H1 (cell line): ENCODE results near the gene RTP1. TPM values are rescaled to one million over a fixed set of nuclear protein-coding genes. Genes with fewer than 3 reads are reported as not detected.

Experiments
- CTCF ChIA-PET: fragments of 300-600 bp; sonication (Branson Sonifier 250); formaldehyde crosslinking; loops from one replicate; lab custom pipeline; 2021; ENCODE audit not compliant: partially characterized antibody; lab: Charles Lee
- POLR2A ChIA-PET: fragments of 300-600 bp; sonication (Branson Sonifier 250); formaldehyde crosslinking; loops from one replicate; lab custom pipeline; 2021; ENCODE audit warnings: inconsistent platforms; ENCODE audit not compliant: partially characterized antibody; lab: Charles Lee
- DNase-seq, 2 experiments: peaks; one replicate each; pipeline versions ENCODE4 v3.0.0 to v3.0.0-alpha.2; 2010 to 2022; ENCODE audit warnings: low spot score in 2 of 2, low read depth in 1 of 2, mixed read lengths in 1 of 2
- FAIRE-seq: peaks from 2 replicates; lab custom pipeline; 2011; peaks lifted over from hg19 to GRCh38; lab: Jason Lieb, UNC
- H2AFZ ChIP-seq: 2 replicates; pipeline ENCODE4 v1.8.1; 2012; ENCODE audit warnings: low read length, inconsistent platforms
- H2AK5ac ChIP-seq: 2 replicates; pipeline ENCODE4 v1.6.1; 2013; ENCODE audit warnings: low read depth, low read length
- H2BK120ac ChIP-seq: replicated peaks from 2 replicates; pipeline ENCODE3; 2013; ENCODE audit warnings: low read depth, low read length, inconsistent platforms
- H2BK12ac ChIP-seq: 2 replicates; pipeline ENCODE4 v1.6.1; 2013; ENCODE audit warnings: low read depth, low read length
- H2BK15ac ChIP-seq: 2 replicates; pipeline ENCODE4 v1.6.1; 2013; ENCODE audit warnings: low read length
- H2BK20ac ChIP-seq: 2 replicates; pipeline ENCODE4 v1.6.1; 2013; ENCODE audit warnings: low read length
- H2BK5ac ChIP-seq: 2 replicates; pipeline ENCODE4 v1.6.1; 2013; ENCODE audit warnings: low read depth, low read length
- H3K14ac ChIP-seq: 2 replicates; pipeline ENCODE4 v1.6.1; 2013; ENCODE audit warnings: inconsistent platforms; ENCODE audit not compliant: insufficient read length
- H3K18ac ChIP-seq: 2 replicates; pipeline ENCODE4 v1.6.1; 2013; ENCODE audit warnings: low read length; ENCODE audit errors: extremely low read depth
- H3K23ac ChIP-seq: 2 replicates; pipeline ENCODE4 v1.6.1; 2013; ENCODE audit warnings: inconsistent platforms; ENCODE audit not compliant: insufficient read length
- H3K23me2 ChIP-seq: 2 replicates; pipeline ENCODE4 v1.6.1; 2013; ENCODE audit warnings: low read depth, low read length
- H3K27ac ChIP-seq: 2 replicates; pipeline ENCODE4 v1.6.1; 2011; ENCODE audit warnings: low read depth, low read length, inconsistent platforms
- H3K27me3 ChIP-seq, 4 experiments: replicated peaks in 1 of 4; 1 replicate in 1 of 4; 2 replicates in 3 of 4; pipeline versions ENCODE4 v1.6.1 to v1.8.1; 2011 to 2013; ENCODE audit warnings: low read length in 3 of 4, mild to moderate bottlenecking in 3 of 4, inconsistent platforms in 2 of 4, mixed read lengths in 2 of 4, moderate library complexity in 1 of 4; ENCODE audit not compliant: control insufficient read depth in 3 of 4, insufficient read depth in 3 of 4; ENCODE audit errors: extremely low read depth in 1 of 4
- H3K36me3 ChIP-seq, 4 experiments: 2 replicates each; pipeline versions ENCODE4 v1.6.1 to v1.8.1; 2011 to 2013; ENCODE audit warnings: mild to moderate bottlenecking in 4 of 4, low read length in 3 of 4, moderate library complexity in 2 of 4, control low read depth in 1 of 4, inconsistent platforms in 1 of 4; ENCODE audit not compliant: insufficient read depth in 4 of 4, control insufficient read depth in 2 of 4
- H3K4ac ChIP-seq: replicated peaks from 2 replicates; pipeline ENCODE3; 2013; ENCODE audit warnings: low read length, low read depth, mixed read lengths, inconsistent platforms; ENCODE audit not compliant: insufficient read length
- H3K4me1 ChIP-seq, 4 experiments: replicated peaks in 1 of 4; 1 replicate in 1 of 4; 2 replicates in 3 of 4; pipeline versions ENCODE4 v1.6.1 to v1.8.1; 2011 to 2013; ENCODE audit warnings: low read length in 3 of 4, inconsistent platforms in 2 of 4, mixed read lengths in 1 of 4; ENCODE audit not compliant: insufficient read depth in 4 of 4, control insufficient read depth in 3 of 4
- H3K4me2 ChIP-seq, 2 experiments: 2 replicates each; pipeline versions ENCODE4 v1.6.1 to v1.8.1; 2011 to 2013; ENCODE audit warnings: low read depth in 2 of 2, low read length in 2 of 2, control low read depth in 1 of 2, inconsistent platforms in 1 of 2, mild to moderate bottlenecking in 1 of 2; ENCODE audit not compliant: insufficient read depth in 1 of 2
- H3K4me3 ChIP-seq, 4 experiments: fragments of 200-600, 300-600 bp in 1 of 4; sonication (generic), shearing (Covaris generic), sonication (Bioruptor Twin) in 1 of 4; 2 replicates each; pipeline versions ENCODE4 v1.5.1 to v1.8.1; 2011 to 2016; ENCODE audit warnings: low read length in 4 of 4, low read depth in 3 of 4, control low read depth in 2 of 4, inconsistent platforms in 2 of 4, mild to moderate bottlenecking in 2 of 4, mixed read lengths in 1 of 4, moderate library complexity in 1 of 4; ENCODE audit not compliant: insufficient read depth in 2 of 4; ENCODE audit errors: extremely low read depth in 1 of 4
- H3K56ac ChIP-seq: replicated peaks from 2 replicates; pipeline ENCODE3; 2013; ENCODE audit warnings: low read depth, mild to moderate bottlenecking, mixed read lengths, low read length, inconsistent platforms; ENCODE audit not compliant: insufficient read length
- H3K79me1 ChIP-seq: 2 replicates; pipeline ENCODE4 v1.6.1; 2013; ENCODE audit warnings: low read depth, low read length, control low read depth
- H3K79me2 ChIP-seq, 2 experiments: 2 replicates each; pipeline versions ENCODE4 v1.6.1 to v1.8.1; 2012 to 2013; ENCODE audit warnings: low read length in 2 of 2, mild to moderate bottlenecking in 2 of 2, inconsistent platforms in 1 of 2; ENCODE audit not compliant: insufficient read depth in 2 of 2, control insufficient read depth in 1 of 2
- H3K9ac ChIP-seq, 4 experiments: replicated peaks in 1 of 4; 1 replicate in 1 of 4; 2 replicates in 3 of 4; pipeline versions ENCODE4 v1.6.1 to v1.8.1; 2011 to 2013; ENCODE audit warnings: low read depth in 3 of 4, low read length in 3 of 4, control low read depth in 2 of 4, mild to moderate bottlenecking in 2 of 4, moderate library complexity in 2 of 4, inconsistent platforms in 1 of 4; ENCODE audit errors: extremely low read depth in 1 of 4
- H3K9me3 ChIP-seq, 2 experiments: 2 replicates each; pipeline versions ENCODE4 v1.6.1 to v1.8.1; 2012 to 2013; ENCODE audit warnings: mild to moderate bottlenecking in 2 of 2, moderate library complexity in 2 of 2, control low read depth in 1 of 2, inconsistent platforms in 1 of 2, low read depth in 1 of 2, low read length in 1 of 2, mixed read lengths in 1 of 2; ENCODE audit not compliant: insufficient read depth in 2 of 2
- H4K20me1 ChIP-seq, 2 experiments: replicated peaks in 1 of 2; 2 replicates each; pipeline versions ENCODE3 to v1.8.1; 2011 to 2013; ENCODE audit warnings: inconsistent platforms in 2 of 2, low read length in 2 of 2, mild to moderate bottlenecking in 1 of 2; ENCODE audit not compliant: insufficient read depth in 2 of 2, control insufficient read depth in 1 of 2
- H4K5ac ChIP-seq: 2 replicates; pipeline ENCODE4 v1.6.1; 2013; ENCODE audit warnings: low read length, low read depth, mixed read lengths, inconsistent platforms; ENCODE audit not compliant: insufficient read length
- H4K8ac ChIP-seq: 2 replicates; pipeline ENCODE4 v1.8.0; 2013; ENCODE audit warnings: mild to moderate bottlenecking, moderate library complexity, low read length, inconsistent platforms; ENCODE audit not compliant: insufficient read depth; ENCODE audit errors: extremely low read depth
- H4K91ac ChIP-seq: replicated peaks from 2 replicates; pipeline ENCODE3; 2013; ENCODE audit warnings: low read length, mixed read lengths, inconsistent platforms; ENCODE audit not compliant: insufficient read length
- ASH2L ChIP-seq: fragments of 200-600, 300-600 bp; sonication (generic); IDR thresholded peaks from one replicate; pipeline ENCODE4 v1.7.1; 2017; ENCODE audit warnings: low read length
- BRCA1 ChIP-seq: IDR thresholded peaks from 2 replicates; pipeline ENCODE4 v1.6.1; 2012; ENCODE audit warnings: low read depth, low read length, improper control_type of control experiment
- GABPA ChIP-seq: IDR thresholded peaks from 2 replicates; pipeline ENCODE4 v1.6.1; 2011; ENCODE audit warnings: mild to moderate bottlenecking, low read length, moderate library complexity, borderline replicate concordance; ENCODE audit not compliant: insufficient read depth
- GTF2F1 ChIP-seq: IDR thresholded peaks from 2 replicates; pipeline ENCODE4 v1.6.1; 2012; ENCODE audit warnings: low read depth, low read length, improper control_type of control experiment, borderline replicate concordance
- JUN ChIP-seq: IDR thresholded peaks from 2 replicates; pipeline ENCODE4 v1.6.1; 2011; ENCODE audit warnings: low read depth, mild to moderate bottlenecking, improper control_type of control experiment, low read length
- JUND ChIP-seq: IDR thresholded peaks from 2 replicates; pipeline ENCODE4 v1.6.1; 2011; ENCODE audit warnings: mild to moderate bottlenecking, improper control_type of control experiment, low read length
- MAFK ChIP-seq: IDR thresholded peaks from 2 replicates; pipeline ENCODE4 v1.6.1; 2012; ENCODE audit warnings: low read depth, mild to moderate bottlenecking, improper control_type of control experiment, low read length
- POLR2AphosphoS5 ChIP-seq: IDR thresholded peaks from 2 replicates; pipeline ENCODE4 v1.6.1; 2011; ENCODE audit warnings: low read depth, low read length
- SIX5 ChIP-seq: IDR thresholded peaks from 2 replicates; pipeline ENCODE4 v1.6.1; 2011; ENCODE audit warnings: mild to moderate bottlenecking, low read depth, low read length
- SP4 ChIP-seq: IDR thresholded peaks from 2 replicates; pipeline ENCODE4 v1.6.1; 2012; ENCODE audit warnings: low read length, inconsistent platforms
- TBP ChIP-seq: IDR thresholded peaks from 2 replicates; pipeline ENCODE4 v1.6.1; 2011; ENCODE audit warnings: low read depth, low read length, improper control_type of control experiment
- ZNF274 ChIP-seq: IDR thresholded peaks from 2 replicates; pipeline ENCODE4 v1.7.0; 2012; ENCODE audit warnings: low read length, borderline replicate concordance; ENCODE audit errors: extremely low read depth
- WGBS, 2 experiments: shearing (Covaris generic) in 1 of 2; methylation state at CpG; one replicate each; pipeline versions ENCODE4 v1.1.6 to v1.1.7; 2013 to 2015; ENCODE audit warnings: low lambda C conversion rate in 2 of 2, mixed read lengths in 2 of 2, inconsistent platforms in 1 of 2, low coverage in 1 of 2, missing lambda C conversion rate in 1 of 2; ENCODE audit not compliant: insufficient replicate concordance in 2 of 2, insufficient coverage in 1 of 2, insufficient read length in 1 of 2; ENCODE audit errors: extremely low coverage in 1 of 2, missing lambda C conversion rate in 1 of 2; 5-methylcytosine and 5-hydroxymethylcytosine counted together
- polyA plus RNA-seq, 7 experiments: library from polyadenylated mRNA; depleted of rRNA in 3 of 7; stranded (reverse) in 5 of 7; unstranded in 2 of 7; fragments of >200 nt in 5 of 7; fragments of 200-250 nt in 2 of 7; gene quantifications; 1 replicate in 5 of 7; 2 replicates in 1 of 7; 4 replicates in 1 of 7; pipeline versions ENCODE4 v1.2.1 to v1.2.3, GENCODE V29; 2011 to 2013; ENCODE audit warnings: missing spikeins in 2 of 7, mixed read lengths in 2 of 7
- total RNA-seq: library from RNA; stranded (reverse); fragmentation: NEBNext Ultra II Directional; extraction: Animal tissue kit (Norgen Biotek cat#: 25700); gene quantifications from 2 replicates; pipeline ENCODE4 v1.2.1, GENCODE V29; 2021

The RTP1 gene
- total and polyA plus RNA-seq, 2 of the 8 experiments (the other 6 are each of a cell fraction or from before 2014, with no cell fraction given): 2.9 to 3.0 TPM

- H3K9me3 ChIP-seq: no peaks in the 10 kb centered on the region
- H3K4me2 ChIP-seq: no peak overlapping the region
- 100% methylated on average over 2 of the region's 2 CpGs; no CpG with 5 or more reads in 1 of the 2 experiments for WGBS, 2 experiments
- no peak overlapping the region for H2BK15ac ChIP-seq
- ChIA-PET CTCF (interaction anchor here (1.4 to 15.7 kb wide), 3 partner anchors 9 to 92 kb away, joined by 5 to 236 read pairs (median 9); no protein-coding TSS in a partner anchor), POLR2A (interaction anchor here (0.6 kb wide), 1 partner anchor 63 kb away, joined by 3 read pairs; the partner anchor contains the start of gene MASP1)
- H3K4me3 ChIP-seq: no peak overlapping the region
- no peak overlapping the region for H3K27ac ChIP-seq
- no peak for FAIRE-seq
- H4K20me1 ChIP-seq: no peaks in the 10 kb centered on the region
- H3K79me2 ChIP-seq: no peaks in the 10 kb centered on the region
- H3K36me3 ChIP-seq: no peaks in the 10 kb centered on the region
- H3K79me1 ChIP-seq: no peaks in the 10 kb centered on the region
- H3K4ac ChIP-seq: no peak overlapping the region
- H2BK5ac ChIP-seq: no peak overlapping the region
- H2BK120ac ChIP-seq: no peak overlapping the region
- DNase-seq: no peak
- H2BK12ac ChIP-seq: no peak overlapping the region
- H3K27me3 ChIP-seq: no peaks in the 10 kb centered on the region
- H4K8ac ChIP-seq: no peak overlapping the region
- H3K23ac ChIP-seq: no peak overlapping the region
- no peak overlapping the region for H2AFZ ChIP-seq
- H2BK20ac ChIP-seq: no peak overlapping the region
- no peak overlapping the region for H3K56ac ChIP-seq
- no peak overlapping the region for H3K9ac ChIP-seq
- no peak overlapping the region for H4K5ac ChIP-seq
- no peak overlapping the region for H4K91ac ChIP-seq
- no peak overlapping the region for H3K18ac ChIP-seq
- no peaks in the 10 kb centered on the region for H3K23me2 ChIP-seq
- no peaks in the 10 kb centered on the region for H3K4me1 ChIP-seq
- peak overlapping the region; percentile 6; the same call in 1 of the 2 replicates for H2AK5ac ChIP-seq
- no peak overlapping the region for H3K14ac ChIP-seq
- TF ChIP-seq GTF2F1: no peak
- TF ChIP-seq TBP: no peak
- TF ChIP-seq GABPA: no peak
- no peak for TF ChIP-seq BRCA1
- TF ChIP-seq ZNF274: no peak
- TF ChIP-seq MAFK: no peak
- no peak for TF ChIP-seq POLR2AphosphoS5
- no peak for TF ChIP-seq JUN
- TF ChIP-seq SP4: no peak
- TF ChIP-seq SIX5: no peak
- no peak for TF ChIP-seq ASH2L
- TF ChIP-seq JUND: no peak
Measured at GRCh38 chr3:187228740-187229139, 31.5 kb downstream of the RTP1 start.
